H9 (cell line): ENCODE data around the gene STARD8. TPM values are rescaled to one million over a fixed set of nuclear protein-coding genes. Genes with fewer than 3 reads are reported as not detected.

ENCODE experiments used
- DNase-seq: peaks from one replicate; pipeline ENCODE4 v3.0.0-alpha.2; 2017
- H2AFZ ChIP-seq: one replicate; pipeline ENCODE4 v1.6.1; 2013; ENCODE audit warnings: mild to moderate bottlenecking, low read length, control low read depth, moderate library complexity
- H2AK5ac ChIP-seq: 2 replicates; pipeline ENCODE4 v1.6.1; 2013; ENCODE audit warnings: low read length, control low read depth, mixed read lengths; ENCODE audit not compliant: insufficient read length
- H2BK120ac ChIP-seq: one replicate; pipeline ENCODE4 v1.6.1; 2013; ENCODE audit warnings: low read depth, mild to moderate bottlenecking, low read length, control low read depth, inconsistent platforms; ENCODE audit not compliant: poor library complexity, severe bottlenecking
- H2BK12ac ChIP-seq: 2 replicates; pipeline ENCODE4 v1.6.1; 2013; ENCODE audit warnings: low read length, control low read depth, mixed read lengths, low read depth; ENCODE audit not compliant: insufficient read length
- H2BK15ac ChIP-seq: 2 replicates; pipeline ENCODE4 v1.6.1; 2013; ENCODE audit warnings: low read depth, low read length, control low read depth
- H2BK20ac ChIP-seq: one replicate; pipeline ENCODE4 v1.6.1; 2013; ENCODE audit warnings: low read depth, mild to moderate bottlenecking, low read length, control low read depth, inconsistent platforms; ENCODE audit not compliant: poor library complexity, severe bottlenecking
- H2BK5ac ChIP-seq: 2 replicates; pipeline ENCODE4 v1.6.1; 2013; ENCODE audit warnings: low read length, control low read depth, mixed read lengths; ENCODE audit not compliant: insufficient read length
- H3K14ac ChIP-seq: 2 replicates; pipeline ENCODE4 v1.6.1; 2013; ENCODE audit warnings: low read length, control low read depth; ENCODE audit not compliant: insufficient read depth
- H3K18ac ChIP-seq: 2 replicates; pipeline ENCODE4 v1.6.1; 2013; ENCODE audit warnings: low read depth, mild to moderate bottlenecking, mixed read lengths, low read length, control low read depth; ENCODE audit not compliant: insufficient read length
- H3K23ac ChIP-seq: 2 replicates; pipeline ENCODE4 v1.6.1; 2013; ENCODE audit warnings: low read length, control low read depth, mixed read lengths, low read depth; ENCODE audit not compliant: insufficient read length
- H3K23me2 ChIP-seq: 2 replicates; pipeline ENCODE4 v1.6.1; 2013; ENCODE audit warnings: low read depth, mild to moderate bottlenecking, mixed read lengths, low read length, control low read depth; ENCODE audit not compliant: insufficient read length, poor library complexity, severe bottlenecking
- H3K27ac ChIP-seq: 2 replicates; pipeline ENCODE4 v1.5.1; 2013; ENCODE audit warnings: low read length, control low read depth, mixed read lengths, low read depth; ENCODE audit not compliant: insufficient read length
- H3K27me3 ChIP-seq: 2 replicates; pipeline ENCODE4 v1.6.1; 2013; ENCODE audit warnings: low read length, control low read depth, inconsistent platforms; ENCODE audit not compliant: insufficient read depth
- H3K4ac ChIP-seq: 2 replicates; pipeline ENCODE4 v1.6.1; 2013; ENCODE audit warnings: low read depth, mild to moderate bottlenecking, control low read depth, inconsistent platforms, low read length, moderate library complexity
- H3K4me1 ChIP-seq: 2 replicates; pipeline ENCODE4 v1.6.1; 2013; ENCODE audit warnings: low read length, control low read depth, inconsistent platforms; ENCODE audit not compliant: insufficient read depth
- H3K4me2 ChIP-seq: 2 replicates; pipeline ENCODE4 v1.6.1; 2013; ENCODE audit warnings: low read length, control low read depth, mixed read lengths; ENCODE audit not compliant: insufficient read length, insufficient read depth
- H3K56ac ChIP-seq: 2 replicates; pipeline ENCODE4 v1.6.1; 2013; ENCODE audit warnings: low read depth, mild to moderate bottlenecking, mixed read lengths, low read length, control low read depth; ENCODE audit not compliant: insufficient read length
- H3K79me1 ChIP-seq: 2 replicates; pipeline ENCODE4 v1.6.1; 2013; ENCODE audit warnings: low read depth, mild to moderate bottlenecking, moderate library complexity, low read length, control low read depth, inconsistent platforms; ENCODE audit not compliant: insufficient read depth, poor library complexity, severe bottlenecking
- H3K79me2 ChIP-seq: 2 replicates; pipeline ENCODE4 v1.6.1; 2013; ENCODE audit warnings: low read length, control low read depth, inconsistent platforms; ENCODE audit not compliant: insufficient read depth
- H3K9ac ChIP-seq: 2 replicates; pipeline ENCODE4 v1.6.1; 2013; ENCODE audit warnings: low read length, control low read depth, mixed read lengths; ENCODE audit not compliant: insufficient read length; ENCODE audit errors: extremely low read depth
- H3K9me3 ChIP-seq: one replicate; pipeline ENCODE4 v1.6.1; 2013; ENCODE audit warnings: low read depth, low read length, inconsistent platforms; ENCODE audit not compliant: control insufficient read depth
- H3T11ph ChIP-seq: one replicate; pipeline ENCODE4 v1.6.1; 2013; ENCODE audit warnings: mild to moderate bottlenecking, low read length, control low read depth, inconsistent platforms
- H4K20me1 ChIP-seq: one replicate; pipeline ENCODE4 v1.6.1; 2013; ENCODE audit not compliant: control insufficient read depth, insufficient read length, insufficient read depth
- H4K5ac ChIP-seq: 2 replicates; pipeline ENCODE4 v1.6.1; 2013; ENCODE audit warnings: low read depth, mild to moderate bottlenecking, mixed read lengths, low read length, control low read depth; ENCODE audit not compliant: insufficient read length
- H4K8ac ChIP-seq: replicated peaks from 2 replicates; pipeline ENCODE4 v1.6.1; 2013; ENCODE audit warnings: low read length, control low read depth, mixed read lengths, low read depth; ENCODE audit not compliant: insufficient read length
- H4K91ac ChIP-seq: 2 replicates; pipeline ENCODE4 v1.6.1; 2013; ENCODE audit warnings: low read depth, mild to moderate bottlenecking, moderate library complexity, mixed read lengths, low read length, control low read depth; ENCODE audit not compliant: insufficient read length
- H3K27ac Mint-ChIP-seq, 3 experiments: 2 replicates in 2 of 3; 3 replicates in 1 of 3; pipeline ENCODE4 v1.8.0; 2020 to 2021; ENCODE audit warnings: mixed read lengths in 3 of 3, mild to moderate bottlenecking in 1 of 3, moderate library complexity in 1 of 3
- H3K27me3 Mint-ChIP-seq: 2 replicates; pipeline ENCODE4 v1.8.0; 2021; ENCODE audit warnings: low read depth, mild to moderate bottlenecking, moderate library complexity, mixed read lengths
- H3K36me3 Mint-ChIP-seq, 3 experiments: 2 replicates in 2 of 3; 3 replicates in 1 of 3; pipeline ENCODE4 v1.8.0; 2020 to 2021; ENCODE audit warnings: low read depth in 3 of 3, mixed read lengths in 3 of 3; ENCODE audit not compliant: insufficient read depth in 1 of 3
- H3K4me1 Mint-ChIP-seq, 2 experiments: 2 replicates each; pipeline ENCODE4 v1.8.0; 2020; ENCODE audit warnings: mixed read lengths in 2 of 2
- H3K4me3 Mint-ChIP-seq, 2 experiments: 2 replicates in 1 of 2; 3 replicates in 1 of 2; pipeline ENCODE4 v1.8.0; 2020 to 2021; ENCODE audit warnings: mild to moderate bottlenecking in 2 of 2, mixed read lengths in 2 of 2, moderate library complexity in 1 of 2
- H3K9me3 Mint-ChIP-seq, 2 experiments: 2 replicates in 1 of 2; 3 replicates in 1 of 2; pipeline ENCODE4 v1.8.0; 2020; ENCODE audit warnings: mild to moderate bottlenecking in 2 of 2, mixed read lengths in 2 of 2, moderate library complexity in 1 of 2
- WGBS: extraction: QIAGEN DNeasy Blood & Tissue Kit; methylation state at CpG from one replicate; pipeline ENCODE4 v1.1.7; 2013; ENCODE audit warnings: missing lambda C conversion rate, low lambda C conversion rate, mixed read lengths; ENCODE audit not compliant: insufficient read length; ENCODE audit errors: extremely low coverage; 5-methylcytosine and 5-hydroxymethylcytosine counted together
- total RNA-seq: library from RNA; stranded (reverse); gene quantifications from 2 replicates; pipeline ENCODE4 v1.2.1, GENCODE V29; 2021
- TF ChIP-seq, protein P1 (sequence below): fragments of 200-600 bp; sonication (generic); conservative IDR thresholded peaks from 3 replicates; pipeline ENCODE4 v1.8.0; 2021; ENCODE audit warnings: antibody characterized with exemption, mild to moderate bottlenecking

The STARD8 gene
- total RNA-seq, 1 experiment from 2014 or later: 0.52 TPM

DNA sequence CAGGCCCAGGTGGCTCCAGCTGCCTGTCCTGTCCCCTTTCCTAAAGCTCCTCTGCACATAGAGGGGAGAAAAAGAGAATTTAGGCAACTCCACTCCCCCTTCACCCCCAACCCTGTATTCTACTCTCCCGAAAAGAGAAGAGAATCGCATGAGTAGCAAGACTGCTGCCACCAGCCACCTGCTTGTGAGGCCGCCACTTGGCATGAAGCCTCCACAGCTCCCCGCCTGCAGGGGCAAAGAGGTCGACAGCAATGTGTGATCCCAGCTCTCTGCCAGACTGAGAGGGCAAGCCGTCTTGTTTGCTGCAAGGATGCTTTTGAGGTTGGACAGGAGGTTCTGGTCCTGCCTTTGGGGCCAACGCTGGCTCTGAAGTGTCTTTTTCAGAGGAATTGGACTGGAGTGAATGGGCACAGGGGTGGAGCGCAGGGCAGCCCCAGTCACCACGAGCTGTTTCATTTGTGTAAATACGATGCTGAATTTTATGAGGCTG lies 77.1 kb downstream of the STARD8 start:
- H4K8ac ChIP-seq: no peak overlapping the region
- no peaks in the 10 kb centered on the region for H3K23me2 ChIP-seq
- H3K18ac ChIP-seq: no peak overlapping the region
- H3K4ac ChIP-seq: no peak overlapping the region
- H3K4me2 ChIP-seq: no peak overlapping the region
- H3T11ph ChIP-seq: no peak overlapping the region
- no peaks in the 10 kb centered on the region for H3K4me1 ChIP-seq
- DNase-seq: no peak
- no peak overlapping the region for H3K27ac ChIP-seq
- no peak overlapping the region for H2BK12ac ChIP-seq
- H4K20me1 ChIP-seq: no peaks in the 10 kb centered on the region
- peaks cover 38% of the 10 kb centered on the region for H3K9me3 ChIP-seq
- H3K27ac Mint-ChIP-seq: no peak overlapping the region
- no peak overlapping the region for H3K4me3 Mint-ChIP-seq
- no peaks in the 10 kb centered on the region for H3K79me2 ChIP-seq
- H4K91ac ChIP-seq: no peak overlapping the region
- H3K23ac ChIP-seq: no peak overlapping the region
- no peak overlapping the region for H2AFZ ChIP-seq
- peaks cover 7 to 15% (median 9%) of the 10 kb centered on the region in 3 experiments; a peak in 5 of 7 replicates for H3K36me3 Mint-ChIP-seq
- no peak overlapping the region for H3K14ac ChIP-seq
- no peaks in the 10 kb centered on the region for H3K79me1 ChIP-seq
- peaks cover 6% of the 10 kb centered on the region for H3K27me3 Mint-ChIP-seq
- H2BK120ac ChIP-seq: no peak overlapping the region
- peaks cover 4 to 5% of the 10 kb centered on the region in 2 experiments; a peak in 1 of 4 replicates for H3K4me1 Mint-ChIP-seq
- H3K9me3 Mint-ChIP-seq: peaks cover 71 to 79% of the 10 kb centered on the region in 2 experiments
- WGBS: no CpG with 5 or more reads among the region's 10 CpGs
- no peaks in the 10 kb centered on the region for H3K27me3 ChIP-seq
- no peak overlapping the region for H3K56ac ChIP-seq
- no peak overlapping the region for H2BK15ac ChIP-seq
- TF ChIP-seq, protein P1, sequence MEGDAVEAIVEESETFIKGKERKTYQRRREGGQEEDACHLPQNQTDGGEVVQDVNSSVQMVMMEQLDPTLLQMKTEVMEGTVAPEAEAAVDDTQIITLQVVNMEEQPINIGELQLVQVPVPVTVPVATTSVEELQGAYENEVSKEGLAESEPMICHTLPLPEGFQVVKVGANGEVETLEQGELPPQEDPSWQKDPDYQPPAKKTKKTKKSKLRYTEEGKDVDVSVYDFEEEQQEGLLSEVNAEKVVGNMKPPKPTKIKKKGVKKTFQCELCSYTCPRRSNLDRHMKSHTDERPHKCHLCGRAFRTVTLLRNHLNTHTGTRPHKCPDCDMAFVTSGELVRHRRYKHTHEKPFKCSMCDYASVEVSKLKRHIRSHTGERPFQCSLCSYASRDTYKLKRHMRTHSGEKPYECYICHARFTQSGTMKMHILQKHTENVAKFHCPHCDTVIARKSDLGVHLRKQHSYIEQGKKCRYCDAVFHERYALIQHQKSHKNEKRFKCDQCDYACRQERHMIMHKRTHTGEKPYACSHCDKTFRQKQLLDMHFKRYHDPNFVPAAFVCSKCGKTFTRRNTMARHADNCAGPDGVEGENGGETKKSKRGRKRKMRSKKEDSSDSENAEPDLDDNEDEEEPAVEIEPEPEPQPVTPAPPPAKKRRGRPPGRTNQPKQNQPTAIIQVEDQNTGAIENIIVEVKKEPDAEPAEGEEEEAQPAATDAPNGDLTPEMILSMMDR: no peak
- H3K9ac ChIP-seq: no peak overlapping the region
- H2BK20ac ChIP-seq: no peak overlapping the region
- H2AK5ac ChIP-seq: no peak overlapping the region
- H4K5ac ChIP-seq: no peak overlapping the region
- H2BK5ac ChIP-seq: no peak overlapping the region
